GM19043 (cell line): ENCODE measurements around the gene CEP70.
"Not testable (repeated sequence)": the region's sequence is repeated elsewhere in the genome, so short reads cannot be mapped to it uniquely, and the experiment has no call there.

Source experiments
- ATAC-seq: cut with Tn5 transposase; IDR thresholded peaks from one replicate; pipeline ENCODE4 v1.9.1; 2021; ENCODE audit warnings: low read depth; ENCODE audit not compliant: unreplicated experiment

The CEP70 gene

DNA sequence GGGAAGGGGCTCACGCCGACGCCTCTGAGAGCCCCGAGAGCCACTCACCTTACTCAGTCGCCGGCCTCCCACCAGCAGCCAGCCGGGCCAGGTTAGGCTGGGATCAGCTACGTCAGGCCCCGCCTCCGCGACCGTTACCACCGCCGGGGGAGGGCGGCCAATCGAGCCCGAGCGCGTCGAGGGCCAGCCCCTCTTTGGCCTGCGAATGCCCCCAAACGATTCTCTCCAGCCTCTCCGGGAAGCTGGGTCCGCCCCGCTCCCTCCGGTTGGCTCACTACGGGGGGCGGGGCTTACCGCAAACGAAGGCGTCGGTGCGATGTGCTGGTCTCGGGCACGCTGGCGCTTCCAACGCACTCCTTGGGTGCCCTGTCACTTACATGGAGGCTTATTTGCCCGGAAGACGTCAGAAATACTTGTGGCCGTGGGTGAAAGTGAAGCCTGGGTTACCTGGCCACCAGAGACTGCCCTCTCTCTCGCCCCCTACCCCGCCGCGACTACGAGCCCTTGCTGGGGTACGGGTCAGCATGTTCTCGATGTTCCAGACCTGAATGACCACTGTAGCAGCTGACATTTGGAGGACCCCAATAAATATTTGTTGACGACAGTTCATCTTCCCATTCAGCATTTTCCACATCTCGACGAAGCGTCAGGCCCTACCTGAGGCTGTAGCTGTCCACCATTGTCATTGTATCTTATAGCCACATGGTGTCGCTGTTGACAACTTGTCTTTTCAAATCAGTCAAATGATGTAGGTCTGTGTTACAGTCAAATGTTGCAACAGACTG is at the start of gene CEP70:
CEP70 (minus strand) TSS at position 111 of the 785 bp plus-strand sequence. CDS start 21,333 bp downstream, outside the sequence.
- peak; percentile 85 for ATAC-seq

- no peak for ATAC-seq
These were observed 48.8 kb upstream of the CEP70 start for GRCh38 chr3:138642927-138643253.

DNA sequence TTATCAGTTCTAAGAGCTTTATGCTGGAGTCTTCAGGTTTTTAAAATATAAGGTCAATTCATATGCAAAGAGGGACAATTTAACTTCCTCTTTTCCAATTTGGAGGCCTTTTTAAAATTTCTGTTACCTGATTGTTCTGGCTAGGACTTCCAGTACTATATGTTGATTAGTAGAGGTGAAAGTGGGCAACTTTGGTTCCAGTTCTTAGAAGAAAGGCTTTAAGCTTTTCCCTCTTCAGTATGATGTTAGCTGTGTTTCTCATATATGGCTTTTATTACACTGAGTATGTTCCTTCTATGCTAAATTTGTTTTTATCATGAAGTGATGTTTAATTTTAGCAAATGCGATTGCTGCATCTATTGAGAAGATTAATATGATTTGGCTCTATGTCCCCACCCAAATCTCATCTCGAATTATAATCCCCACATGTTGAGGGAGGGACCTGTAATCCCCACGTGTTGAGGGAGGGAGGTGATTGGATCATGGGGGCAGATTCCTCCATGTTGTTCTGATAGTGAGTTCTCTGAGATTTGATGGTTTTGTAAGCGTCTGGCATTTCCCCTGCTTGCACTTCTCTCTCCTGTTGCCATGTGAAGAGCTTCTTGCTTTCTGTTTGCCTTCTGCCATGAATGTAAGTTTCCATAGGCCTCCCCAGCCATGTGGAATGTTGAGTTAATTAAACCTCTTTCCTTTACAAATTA is 48.3 kb upstream of the CEP70 start:
- ATAC-seq, result no peak

- no peak for ATAC-seq
These were observed 46.5 kb upstream of the CEP70 start for GRCh38 chr3:138640537-138640936.

DNA sequence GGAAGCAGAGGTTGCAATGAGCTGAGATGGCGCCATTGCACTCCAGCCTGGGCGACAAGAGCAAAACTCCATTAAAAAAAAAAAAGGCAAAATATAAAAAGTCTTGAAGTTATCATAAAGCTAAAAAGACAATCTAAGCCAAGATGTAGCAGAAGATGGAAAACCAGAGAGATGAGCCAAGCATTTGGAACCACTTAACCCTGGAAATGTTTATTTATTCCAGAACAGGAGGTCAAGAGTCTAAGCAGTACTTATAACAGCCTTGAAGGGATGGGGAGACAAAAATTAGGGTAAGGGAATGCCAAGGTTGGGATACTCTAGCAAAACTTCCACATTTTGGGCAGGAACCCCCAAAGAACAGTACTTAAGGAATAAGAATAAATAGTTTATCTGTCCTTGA is 44.6 kb upstream of the CEP70 start:
- ATAC-seq, result no peak

GRCh38 chr3:138629526-138629925 is 35.5 kb upstream of the CEP70 start:
- ATAC-seq, result no peak

- ATAC-seq, result no peak
These were observed 31.8 kb upstream of the CEP70 start for GRCh38 chr3:138625707-138626365.

- ATAC-seq, result no peak
These were observed 30.5 kb upstream of the CEP70 start for GRCh38 chr3:138624518-138624917.

- no peak for ATAC-seq
These were observed 26.4 kb upstream of the CEP70 start for GRCh38 chr3:138620431-138620830.

DNA sequence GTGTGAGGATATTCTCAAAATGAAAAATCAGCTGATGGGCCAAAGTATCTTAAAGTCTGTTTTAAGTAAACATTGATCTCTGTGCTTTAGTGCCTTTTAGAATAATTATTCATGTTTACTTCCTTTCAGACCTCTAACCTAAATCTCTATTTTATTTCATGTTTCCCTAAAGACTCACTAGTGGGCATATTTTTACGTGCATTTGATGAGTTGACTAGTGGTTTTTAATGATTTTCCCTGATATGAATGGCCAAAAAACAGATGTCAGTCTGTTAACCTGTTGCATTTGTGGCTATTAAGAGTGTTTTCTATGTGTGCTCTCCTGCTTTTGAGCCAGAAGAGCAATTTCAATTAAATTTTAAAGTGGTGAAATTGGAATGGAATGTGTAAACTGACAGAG is 21.4 kb upstream of the CEP70 start:
- no peak for ATAC-seq

GRCh38 chr3:138609898-138610266 is 15.8 kb upstream of the CEP70 start:
- no peak for ATAC-seq

GRCh38 chr3:138608322-138609135 is 14.5 kb upstream of the CEP70 start, which contains the start of gene FAIM:
Gene FAIM (plus strand): TSS chr3:138608771. CDS start chr3:138619727, 10,956 bp downstream.
- ATAC-seq, result peak; percentile 70

DNA sequence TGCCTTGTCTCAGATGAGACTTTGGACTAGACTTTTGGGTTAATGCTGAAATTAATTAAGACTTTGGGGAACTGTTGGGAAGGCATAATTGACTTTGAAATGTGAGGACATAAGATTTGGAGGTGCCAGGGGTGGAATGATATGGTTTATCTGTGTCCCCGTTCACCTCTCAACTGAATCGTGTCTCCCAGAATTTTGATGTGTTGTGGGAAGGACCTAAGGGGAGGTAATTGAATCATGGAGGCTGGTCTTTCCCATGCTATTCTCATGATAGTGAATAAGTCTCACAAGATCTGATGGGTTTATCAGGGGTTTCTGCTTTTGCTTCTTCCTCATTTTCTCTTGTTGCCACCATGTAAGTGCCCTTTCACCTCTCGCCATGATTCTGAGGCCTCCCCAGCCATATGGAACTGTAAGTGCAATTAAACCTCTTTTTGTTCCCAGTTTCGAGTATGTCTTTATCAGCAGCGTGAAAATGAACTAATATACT is 10.1 kb upstream of the CEP70 start:
- not testable (repeated sequence) for ATAC-seq

DNA sequence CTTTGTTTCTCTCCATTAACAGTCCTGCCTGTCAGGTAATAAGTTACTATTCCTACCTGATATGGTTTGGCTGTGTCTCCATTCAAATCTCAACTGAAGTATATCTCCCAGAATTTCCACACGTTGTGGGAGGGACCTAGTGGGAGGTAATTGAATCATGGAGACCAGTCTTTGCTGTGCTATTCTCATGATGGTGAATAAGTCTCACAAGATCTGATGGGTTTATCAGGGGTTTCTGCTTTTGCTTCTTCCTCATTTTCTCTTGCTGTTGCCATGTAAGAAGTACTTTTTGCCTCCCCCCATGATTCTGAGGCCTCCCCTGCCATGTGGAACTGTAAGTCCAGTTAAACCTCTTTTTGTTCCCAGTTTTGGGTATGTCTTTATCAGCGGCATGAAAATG is 7.6 kb upstream of the CEP70 start:
- ATAC-seq, result not testable (repeated sequence)

GRCh38 chr3:138600100-138600745 is 6.2 kb upstream of the CEP70 start:
- ATAC-seq, result no peak

DNA sequence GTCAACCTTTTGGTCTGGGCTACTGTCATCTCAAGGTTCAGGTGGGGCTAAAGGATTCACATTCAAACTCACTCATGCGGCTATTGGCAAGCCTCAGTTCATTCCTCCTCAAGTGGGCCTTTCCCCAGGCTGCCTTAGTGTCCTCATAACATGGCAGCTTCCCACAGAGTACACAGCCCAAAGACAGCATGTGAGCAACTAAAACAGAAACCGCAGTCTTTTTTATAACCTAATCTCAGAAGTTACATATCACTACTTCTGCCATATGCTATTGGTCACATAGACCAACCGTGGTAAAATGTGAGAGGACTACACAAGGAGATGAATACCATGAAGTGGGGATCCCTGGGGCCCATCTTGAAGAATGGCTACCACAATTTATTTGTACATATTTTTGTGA is 4.5 kb upstream of the CEP70 start:
- no peak for ATAC-seq

GRCh38 chr3:138597186-138597976 is 3.3 kb upstream of the CEP70 start:
- ATAC-seq, result not testable (repeated sequence)

- no peak for ATAC-seq
These were observed 1.0 kb upstream of the CEP70 start for GRCh38 chr3:138594935-138595610.
